ENCODE measurements around the gene SCRN1.

The SCRN1 gene

GRCh38 chr7:29875741-29876140 lies 113.9 kb downstream of the SCRN1 start:
- TF ChIP-seq FOXM1 (IDR thresholded peaks at IDR 0.05; ENCODE audit: borderline replicate concordance, low read depth) (no peak), YY1 (IDR thresholded peaks at IDR 0.05; ENCODE audit: low read depth) (no peak), TEAD4 (IDR thresholded peaks at IDR 0.05) (no peak), REST (IDR thresholded peaks at IDR 0.05; ENCODE audit: low read depth) (no peak), RAD21 (IDR thresholded peaks at IDR 0.05; ENCODE audit: low read depth) (no peak), CREB1 (IDR thresholded peaks at IDR 0.05; ENCODE audit: low read depth) (no peak), EGR1 (IDR thresholded peaks at IDR 0.05) (no peak), USF1 (IDR thresholded peaks at IDR 0.05) (no peak), NFIC (IDR thresholded peaks at IDR 0.05) (no peak), CEBPB (IDR thresholded peaks at IDR 0.05) (no peak), TAF1 (IDR thresholded peaks at IDR 0.05; ENCODE audit: low read depth) (no peak), TCF12 (IDR thresholded peaks at IDR 0.05; ENCODE audit: low read depth) (no peak), MAX (IDR thresholded peaks at IDR 0.05) (no peak), ZBTB7A (IDR thresholded peaks at IDR 0.05; ENCODE audit: low read depth) (no peak)

- no peak for TF ChIP-seq REST (IDR thresholded peaks at IDR 0.05; ENCODE audit: low read depth)
- TF ChIP-seq NFIC (IDR thresholded peaks at IDR 0.05) = no peak
- no peak for TF ChIP-seq USF1 (IDR thresholded peaks at IDR 0.05)
- no peak for TF ChIP-seq TAF1 (IDR thresholded peaks at IDR 0.05; ENCODE audit: low read depth)
- no peak for TF ChIP-seq TCF12 (IDR thresholded peaks at IDR 0.05; ENCODE audit: low read depth)
- TF ChIP-seq ZBTB7A (IDR thresholded peaks at IDR 0.05; ENCODE audit: low read depth) = no peak
- no peak for TF ChIP-seq YY1 (IDR thresholded peaks at IDR 0.05; ENCODE audit: low read depth)
- no peak for TF ChIP-seq EGR1 (IDR thresholded peaks at IDR 0.05)
- TF ChIP-seq CEBPB (IDR thresholded peaks at IDR 0.05) = no peak
- no peak for TF ChIP-seq CREB1 (IDR thresholded peaks at IDR 0.05; ENCODE audit: low read depth)
- TF ChIP-seq FOXM1 (IDR thresholded peaks at IDR 0.05; ENCODE audit: borderline replicate concordance, low read depth) = no peak
- TF ChIP-seq RAD21 (IDR thresholded peaks at IDR 0.05; ENCODE audit: low read depth) = no peak
- no peak for TF ChIP-seq EP300 (IDR thresholded peaks at IDR 0.05; ENCODE audit: borderline replicate concordance)
- no peak for TF ChIP-seq MAX (IDR thresholded peaks at IDR 0.05)
- TF ChIP-seq TEAD4 (IDR thresholded peaks at IDR 0.05) = no peak
Measured at GRCh38 chr7:29873644-29874294, 115.8 kb downstream of the SCRN1 start.

GRCh38 chr7:29871787-29872398 lies 117.7 kb downstream of the SCRN1 start:
- TF ChIP-seq USF1 (IDR thresholded peaks at IDR 0.05) = no peak

Measured in Ishikawa (cell line).